Osteoblast (primary cell): Measurements from ENCODE around the gene ZNF536. TPM values are rescaled to one million over a fixed set of nuclear protein-coding genes. Genes with fewer than 3 reads are reported as not detected.

Source experiments
- DNase-seq: peaks from one replicate; pipeline ENCODE4 v3.0.0; 2011; ENCODE audit warnings: low spot score, mixed read lengths; ENCODE audit not compliant: insufficient read length; ENCODE audit errors: missing footprints
- H2AFZ ChIP-seq: 2 replicates; pipeline ENCODE4 v1.6.0; 2011; ENCODE audit warnings: mild to moderate bottlenecking, low read length
- H3K27ac ChIP-seq: 2 replicates; pipeline ENCODE4 v1.5.1; 2011; ENCODE audit warnings: mild to moderate bottlenecking, low read depth, low read length, moderate library complexity
- H3K27me3 ChIP-seq: 2 replicates; pipeline ENCODE4 v1.6.0; 2012; ENCODE audit warnings: mild to moderate bottlenecking, control low read depth, inconsistent platforms, low read length, moderate library complexity; ENCODE audit not compliant: insufficient read depth
- H3K36me3 ChIP-seq: 2 replicates; pipeline ENCODE4 v1.5.1; 2011; ENCODE audit warnings: mild to moderate bottlenecking, low read length, control low read depth, moderate library complexity; ENCODE audit not compliant: insufficient read depth
- H3K4me1 ChIP-seq: 2 replicates; pipeline ENCODE4 v1.5.1; 2011; ENCODE audit warnings: mild to moderate bottlenecking, low read length, control low read depth, moderate library complexity; ENCODE audit not compliant: insufficient read depth
- H3K4me2 ChIP-seq: 2 replicates; pipeline ENCODE4 v1.6.0; 2011; ENCODE audit warnings: mild to moderate bottlenecking, low read length; ENCODE audit not compliant: insufficient read depth
- H3K4me3 ChIP-seq: fragments of 200-600 bp; sonication (generic); 3 replicates; pipeline ENCODE4 v1.5.1; 2012; ENCODE audit warnings: mild to moderate bottlenecking, low read length, inconsistent platforms; ENCODE audit not compliant: insufficient read depth
- H3K79me2 ChIP-seq: 2 replicates; pipeline ENCODE4 v1.6.0; 2012; ENCODE audit warnings: mild to moderate bottlenecking, low read length, control low read depth, inconsistent platforms; ENCODE audit not compliant: insufficient read depth
- H3K9me3 ChIP-seq: 2 replicates; pipeline ENCODE4 v1.5.1; 2011; ENCODE audit warnings: low read depth, low read length, control low read depth
- H4K20me1 ChIP-seq: 2 replicates; pipeline ENCODE4 v1.6.0; 2012; ENCODE audit warnings: mild to moderate bottlenecking, low read length, control low read depth; ENCODE audit not compliant: insufficient read depth
- CTCF ChIP-seq: IDR thresholded peaks from 2 replicates; pipeline ENCODE4 v1.5.1; 2011; ENCODE audit warnings: mild to moderate bottlenecking, low read depth, low read length, moderate library complexity; ENCODE audit errors: extremely low read depth
- total RNA-seq: library from RNA; depleted of rRNA; stranded (reverse); fragments of >200 nt; gene quantifications from 2 replicates; pipeline ENCODE4 v1.2.3, GENCODE V29; 2012

The ZNF536 gene
- total RNA-seq, 1 donor = not detected

- H3K4me2 ChIP-seq = no peak overlapping the region
- no peaks in the 10 kb centered on the region for H4K20me1 ChIP-seq
- H3K79me2 ChIP-seq = no peaks in the 10 kb centered on the region
- TF ChIP-seq CTCF = no peak
- H3K9me3 ChIP-seq = no peaks in the 10 kb centered on the region
- H3K27ac ChIP-seq = no peak overlapping the region
- no peak overlapping the region for H3K4me3 ChIP-seq
- no peak overlapping the region for H2AFZ ChIP-seq
- H3K4me1 ChIP-seq = no peaks in the 10 kb centered on the region
- no peak for DNase-seq
- no peaks in the 10 kb centered on the region for H3K27me3 ChIP-seq
- H3K36me3 ChIP-seq = no peaks in the 10 kb centered on the region
Observed at GRCh38 chr19:30566681-30567420, 194.7 kb downstream of the ZNF536 start.

- Histone ChIP-seq H4K20me1 (no peaks in the 10 kb centered on the region), H3K4me3 (no peak overlapping the region), H3K4me1 (no peaks in the 10 kb centered on the region), H3K9me3 (no peaks in the 10 kb centered on the region), H3K27ac (no peak overlapping the region), H3K27me3 (no peaks in the 10 kb centered on the region), H3K4me2 (no peak overlapping the region), H2AFZ (no peak overlapping the region), H3K79me2 (no peaks in the 10 kb centered on the region), H3K36me3 (no peaks in the 10 kb centered on the region)
- no peak for DNase-seq
- no peak for TF ChIP-seq CTCF
Observed at GRCh38 chr19:30567536-30568232, 195.5 kb downstream of the ZNF536 start.

- no peak overlapping the region for H3K27ac ChIP-seq
- no peak for TF ChIP-seq CTCF
Observed at GRCh38 chr19:30570194-30570593, 198.0 kb downstream of the ZNF536 start.

GRCh38 chr19:30577551-30578105 is 205.4 kb downstream of the ZNF536 start:
- Histone ChIP-seq H3K36me3 (no peaks in the 10 kb centered on the region), H3K4me3 (no peak overlapping the region), H2AFZ (no peak overlapping the region), H3K4me1 (no peaks in the 10 kb centered on the region), H3K4me2 (no peak overlapping the region), H3K79me2 (no peaks in the 10 kb centered on the region), H3K27me3 (no peaks in the 10 kb centered on the region), H3K27ac (no peak overlapping the region), H3K9me3 (peaks cover 3% of the 10 kb centered on the region), H4K20me1 (no peaks in the 10 kb centered on the region)
- DNase-seq = no peak
- no peak for TF ChIP-seq CTCF

More at GRCh38 chr19:30570194-30570593, 198.0 kb downstream of the ZNF536 start:
- Histone ChIP-seq H3K36me3 (no peaks in the 10 kb centered on the region), H3K79me2 (no peaks in the 10 kb centered on the region), H3K4me3 (no peak overlapping the region), H3K27me3 (no peaks in the 10 kb centered on the region), H4K20me1 (no peaks in the 10 kb centered on the region), H3K9me3 (no peaks in the 10 kb centered on the region), H2AFZ (no peak overlapping the region), H3K4me2 (no peak overlapping the region), H3K4me1 (no peaks in the 10 kb centered on the region)
- DNase-seq = no peak
